WTC11 (cell line): Measurements from ENCODE around the gene ERAP2. TPM values are rescaled to one million over a fixed set of nuclear protein-coding genes. Genes with fewer than 3 reads are reported as not detected.

Experiments
- ATAC-seq: fragments of 200-7000 bp; cut with Tn5 transposase; 2 replicates; pipeline ENCODE4 v1.10.0; 2021; ENCODE audit warnings: mild to moderate bottlenecking, moderate library complexity
- CTCF ChIA-PET: fragments of 300-600 bp; sonication (Branson Sonifier 250); formaldehyde crosslinking; loops from one replicate; lab custom pipeline; 2021; ENCODE audit warnings: antibody characterized with exemption; lab: Charles Lee
- POLR2A ChIA-PET: fragments of 350-600 bp; sonication (Branson Sonifier 250); formaldehyde crosslinking; loops from one replicate; lab custom pipeline; 2021; ENCODE audit warnings: antibody characterized with exemption; lab: Charles Lee
- DNase-seq: peaks from one replicate; pipeline ENCODE4 v3.0.0; 2021; ENCODE audit warnings: low spot score
- H3K27ac Mint-ChIP-seq: 2 replicates; pipeline ENCODE4 v1.8.0; 2021; ENCODE audit warnings: mixed read lengths
- H3K27me3 Mint-ChIP-seq: 2 replicates; pipeline ENCODE4 v1.8.0; 2021; ENCODE audit warnings: low read depth, mild to moderate bottlenecking, moderate library complexity, mixed read lengths
- H3K36me3 Mint-ChIP-seq: 2 replicates; pipeline ENCODE4 v1.8.0; 2021; ENCODE audit warnings: mixed read lengths
- H3K4me1 Mint-ChIP-seq: 2 replicates; pipeline ENCODE4 v1.8.0; 2022; ENCODE audit warnings: mixed read lengths
- H3K4me3 Mint-ChIP-seq: 2 replicates; pipeline ENCODE4 v1.8.0; 2021; ENCODE audit warnings: mild to moderate bottlenecking, moderate library complexity, mixed read lengths
- H3K9me3 Mint-ChIP-seq: 2 replicates; pipeline ENCODE4 v1.8.0; 2021; ENCODE audit warnings: mixed read lengths
- ARID4B ChIP-seq: sonication (generic); formaldehyde crosslinking; IDR thresholded peaks from 2 replicates; pipeline ENCODE4 v1.8.0; 2023; ENCODE audit warnings: missing genetic modification reagents, mild to moderate bottlenecking, borderline replicate concordance
- E2F5 ChIP-seq: sonication (generic); formaldehyde crosslinking; IDR thresholded peaks from 2 replicates; pipeline ENCODE4 v1.8.1; 2022; ENCODE audit warnings: mild to moderate bottlenecking, moderate library complexity, missing genetic modification reagents
- ESRRA ChIP-seq: sonication (generic); formaldehyde crosslinking; IDR thresholded peaks from 2 replicates; pipeline ENCODE4 v1.8.1; 2022; ENCODE audit warnings: mild to moderate bottlenecking, missing genetic modification reagents, borderline replicate concordance
- GABPB1 ChIP-seq: sonication (generic); formaldehyde crosslinking; IDR thresholded peaks from 2 replicates; pipeline ENCODE4 v1.8.1; 2023; ENCODE audit warnings: mild to moderate bottlenecking, missing genetic modification reagents
- GTF2I ChIP-seq: fragments of 250-450 bp; sonication (Bioruptor Pico); conservative IDR thresholded peaks from 2 replicates; pipeline ENCODE4 v1.4.0; 2021; ENCODE audit warnings: mild to moderate bottlenecking
- HMGXB4 ChIP-seq: sonication (generic); formaldehyde crosslinking; IDR thresholded peaks from 2 replicates; pipeline ENCODE4 v1.8.1; 2023; ENCODE audit warnings: mild to moderate bottlenecking, moderate library complexity, missing genetic modification reagents
- JUN ChIP-seq: sonication (generic); formaldehyde crosslinking; IDR thresholded peaks from 2 replicates; pipeline ENCODE4 v1.8.0; 2023; ENCODE audit warnings: mild to moderate bottlenecking, missing genetic modification reagents
- TEAD4 ChIP-seq: sonication (generic); formaldehyde crosslinking; IDR thresholded peaks from 2 replicates; pipeline ENCODE4 v1.8.0; 2022; ENCODE audit warnings: mild to moderate bottlenecking, missing genetic modification reagents
- TP53 ChIP-seq: sonication (generic); formaldehyde crosslinking; IDR thresholded peaks from 2 replicates; pipeline ENCODE4 v1.8.1; 2023; ENCODE audit warnings: mild to moderate bottlenecking, missing genetic modification reagents
- ZBTB43 ChIP-seq: sonication (generic); formaldehyde crosslinking; IDR thresholded peaks from 2 replicates; pipeline ENCODE4 v1.8.1; 2023; ENCODE audit warnings: mild to moderate bottlenecking, missing genetic modification reagents
- ZNF121 ChIP-seq: sonication (generic); formaldehyde crosslinking; IDR thresholded peaks from 2 replicates; pipeline ENCODE4 v1.8.0; 2023; ENCODE audit warnings: missing genetic modification reagents
- ZNF138 ChIP-seq: sonication (generic); formaldehyde crosslinking; conservative IDR thresholded peaks from 2 replicates; pipeline ENCODE4 v1.8.1; 2022; ENCODE audit warnings: mild to moderate bottlenecking, moderate library complexity, missing genetic modification reagents
- ZNF281 ChIP-seq: sonication (generic); formaldehyde crosslinking; IDR thresholded peaks from 2 replicates; pipeline ENCODE4 v1.8.0; 2023; ENCODE audit warnings: mild to moderate bottlenecking, missing genetic modification reagents
- ZNF512 ChIP-seq: sonication (generic); formaldehyde crosslinking; IDR thresholded peaks from 2 replicates; pipeline ENCODE4 v1.8.1; 2022; ENCODE audit warnings: missing genetic modification reagents, borderline replicate concordance
- total RNA-seq: library from RNA; stranded (reverse); gene quantifications from 3 replicates; pipeline ENCODE4 v1.2.3, GENCODE V29; 2021

Gene ERAP2
- total RNA-seq, 1 experiment from 2014 or later = 0.13 TPM

GRCh38 chr5:96952974-96953730 is 76.9 kb downstream of the ERAP2 start (continued):
- TF ChIP-seq ZNF512 (CRISPR knock-in tag) = no peak
- TF ChIP-seq, all 79 proteins: peak for 0

GRCh38 chr5:96957254-96958049 is 81.2 kb downstream of the ERAP2 start:
- TF ChIP-seq TEAD4 (no peak), ZNF121 (no peak), ZNF138 (CRISPR knock-in tag) (no peak), ZBTB43 (CRISPR knock-in tag) (no peak), ZNF281 (CRISPR knock-in tag) (no peak), JUN (CRISPR knock-in tag) (no peak), ESRRA (CRISPR knock-in tag) (no peak), TP53 (CRISPR knock-in tag) (no peak), E2F5 (CRISPR knock-in tag) (no peak), ARID4B (CRISPR knock-in tag) (no peak), GTF2I (no peak), GABPB1 (CRISPR knock-in tag) (no peak), HMGXB4 (CRISPR knock-in tag) (no peak)
- Mint-ChIP-seq H3K36me3 (no peaks in the 10 kb centered on the region), H3K9me3 (peaks cover 6% of the 10 kb centered on the region; the same call in 1 of the 2 replicates), H3K27me3 (no peaks in the 10 kb centered on the region), H3K27ac (peak overlapping the region; percentile 28), H3K4me1 (peaks cover 7% of the 10 kb centered on the region), H3K4me3 (no peak overlapping the region)
- ChIA-PET POLR2A (no interaction called here), CTCF (no interaction called here)
- ATAC-seq (no peak), DNase-seq (no peak)
